HepG2 (cell line): ENCODE results near the gene RRAD. TPM values are rescaled to one million over a fixed set of nuclear protein-coding genes. Genes with fewer than 3 reads are reported as not detected.

Experiments used
- BRD4 ChIP-seq: sonication (generic); formaldehyde crosslinking; IDR thresholded peaks from 2 replicates; pipeline ENCODE4 v1.4.0; 2020; ENCODE audit warnings: missing genetic modification reagents
- FLYWCH1 ChIP-seq: sonication (generic); formaldehyde crosslinking; IDR thresholded peaks from 2 replicates; pipeline ENCODE4 v1.8.1; 2023; ENCODE audit warnings: mild to moderate bottlenecking, missing genetic modification reagents
- GTF3A ChIP-seq: sonication (generic); formaldehyde crosslinking; conservative IDR thresholded peaks from 2 replicates; pipeline ENCODE4 v1.4.0; 2020; ENCODE audit warnings: mild to moderate bottlenecking, missing genetic modification reagents
- ISX ChIP-seq: sonication (generic); formaldehyde crosslinking; conservative IDR thresholded peaks from 2 replicates; pipeline ENCODE4 v1.5.0; 2020; ENCODE audit warnings: missing genetic modification reagents
- JARID2 ChIP-seq: sonication (generic); formaldehyde crosslinking; IDR thresholded peaks from 2 replicates; pipeline ENCODE4 v1.8.1; 2023; ENCODE audit warnings: missing genetic modification reagents, inconsistent platforms; ENCODE audit not compliant: insufficient replicate concordance
- NFIC ChIP-seq: IDR thresholded peaks from 2 replicates; pipeline ENCODE4 v1.6.1; 2012; ENCODE audit warnings: mild to moderate bottlenecking, low read length, inconsistent platforms
- PAF1 ChIP-seq: IDR thresholded peaks from 2 replicates; pipeline ENCODE4 v1.6.1; 2016; ENCODE audit warnings: missing genetic modification reagents, missing compliant biosample characterization
- TCF7 ChIP-seq: sonication (generic); IDR thresholded peaks from 2 replicates; pipeline ENCODE4 v1.6.1; 2016; ENCODE audit warnings: antibody characterized with exemption, low read depth
- TOPORS ChIP-seq: sonication (generic); formaldehyde crosslinking; IDR thresholded peaks from 2 replicates; pipeline ENCODE4 v1.8.0; 2023; ENCODE audit warnings: mild to moderate bottlenecking, missing genetic modification reagents
- U2AF2 ChIP-seq: fragments of 200-400 bp; formaldehyde crosslinking; IDR thresholded peaks from 2 replicates; pipeline ENCODE4 v1.6.1; 2017; ENCODE audit warnings: low read depth, mild to moderate bottlenecking, low read length
- ZBTB20 ChIP-seq: sonication (generic); formaldehyde crosslinking; IDR thresholded peaks from 2 replicates; pipeline ENCODE4 v1.8.1; 2023; ENCODE audit warnings: missing genetic modification reagents, low read depth, mild to moderate bottlenecking, borderline replicate concordance
- ZFP36L1 ChIP-seq: sonication (generic); formaldehyde crosslinking; IDR thresholded peaks from 2 replicates; pipeline ENCODE4 v1.8.0; 2022; ENCODE audit warnings: mild to moderate bottlenecking, missing genetic modification reagents, moderate library complexity
- ZNF567 ChIP-seq: sonication (generic); formaldehyde crosslinking; IDR thresholded peaks from 2 replicates; pipeline ENCODE4 v1.8.1; 2023; ENCODE audit warnings: mild to moderate bottlenecking, missing genetic modification reagents, borderline replicate concordance
- ZNF644 ChIP-seq: IDR thresholded peaks from 2 replicates; pipeline ENCODE4 v1.6.1; 2016; ENCODE audit warnings: low read depth
- polyA plus RNA-seq, 8 experiments: library from polyadenylated mRNA; depleted of rRNA in 3 of 8; stranded (reverse) in 7 of 8; unstranded in 1 of 8; fragments of >200 nt; fragmentation: Illumina TruSeq in 4 of 8; extraction: Trizol in 4 of 8; gene quantifications; 2 replicates each; pipeline versions ENCODE4 v1.2.1 to v1.2.3, GENCODE V29; 2011 to 2016; ENCODE audit warnings: low read depth in 4 of 8, missing spikeins in 1 of 8, mixed read lengths in 1 of 8; ENCODE audit not compliant: insufficient read depth in 1 of 8
- total RNA-seq, 5 experiments: library from RNA; depleted of rRNA; stranded (reverse); fragments of >200 nt; fragmentation: Illumina TruSeq; extraction: Trizol; gene quantifications; 2 replicates each; pipeline ENCODE4 v1.2.3, GENCODE V29; 2016; ENCODE audit warnings: low read depth in 1 of 5
- TF ChIP-seq, protein P1 (sequence below): sonication (generic); formaldehyde crosslinking; IDR thresholded peaks from 2 replicates; pipeline ENCODE4 v1.4.0; 2020; ENCODE audit warnings: mild to moderate bottlenecking, missing genetic modification reagents
- TF ChIP-seq, protein P2 (sequence below): sonication (generic); formaldehyde crosslinking; conservative IDR thresholded peaks from 2 replicates; pipeline ENCODE4 v1.8.1; 2023; ENCODE audit warnings: missing genetic modification reagents
- TF ChIP-seq, protein P3 (sequence below): sonication (generic); formaldehyde crosslinking; IDR thresholded peaks from 2 replicates; pipeline ENCODE4 v1.8.0; 2022; ENCODE audit warnings: mild to moderate bottlenecking, missing genetic modification reagents
- TF ChIP-seq, protein P4 (sequence below): sonication (generic); formaldehyde crosslinking; IDR thresholded peaks from 2 replicates; pipeline ENCODE4 v1.4.0; 2020; ENCODE audit warnings: missing genetic modification reagents, borderline replicate concordance
- TF ChIP-seq, protein P5 (sequence below): IDR thresholded peaks from 2 replicates; pipeline ENCODE4 v1.6.1; 2016

Gene RRAD
- total and polyA plus RNA-seq, 2 of the 13 experiments (the other 11 are each of a cell fraction or from before 2014, with no cell fraction given) = 0.80 to 1.1 TPM

DNA sequence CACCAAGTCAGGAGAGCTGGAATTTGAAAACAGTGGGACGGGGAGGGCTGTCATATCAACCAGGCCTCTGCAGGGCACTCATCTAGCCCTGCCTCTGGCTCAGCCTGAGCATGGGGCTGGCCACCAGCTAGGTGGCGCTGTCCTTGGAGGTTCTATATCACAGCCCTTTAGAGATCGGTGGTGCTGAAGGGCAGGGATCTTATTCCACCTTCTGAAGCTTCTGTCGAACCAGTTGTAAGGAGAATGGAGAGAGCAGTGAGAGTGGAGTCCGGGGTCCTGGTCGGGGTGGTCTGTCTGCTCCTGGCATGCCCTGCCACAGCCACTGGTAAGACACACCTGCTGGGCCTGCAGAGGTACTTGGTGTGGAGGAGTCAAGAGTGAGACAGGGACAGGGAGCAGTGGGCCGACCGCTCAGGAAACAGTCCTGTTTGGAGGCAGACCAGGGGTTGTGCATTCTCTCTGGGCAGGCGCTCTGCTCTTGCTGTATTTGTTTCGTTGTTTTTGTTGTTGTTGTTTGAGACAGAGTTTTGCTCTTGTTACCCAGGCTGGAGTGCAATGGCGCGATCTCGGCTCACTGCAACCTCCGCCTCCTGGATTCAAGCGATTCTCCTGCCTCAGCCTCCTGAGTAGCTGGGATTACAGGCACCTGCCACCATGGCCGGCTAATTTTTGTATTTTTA lies 35.9 kb upstream of the RRAD start, which contains the start of gene CES3 (continued):
- TF ChIP-seq, protein P1, sequence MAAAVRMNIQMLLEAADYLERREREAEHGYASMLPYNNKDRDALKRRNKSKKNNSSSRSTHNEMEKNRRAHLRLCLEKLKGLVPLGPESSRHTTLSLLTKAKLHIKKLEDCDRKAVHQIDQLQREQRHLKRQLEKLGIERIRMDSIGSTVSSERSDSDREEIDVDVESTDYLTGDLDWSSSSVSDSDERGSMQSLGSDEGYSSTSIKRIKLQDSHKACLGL (CRISPR knock-in tag) = no peak
- TF ChIP-seq TOPORS (CRISPR knock-in tag) = no peak; the same call in 1 of the 2 replicates
- no peak; the same call in 1 of the 2 replicates for TF ChIP-seq ZNF644 (CRISPR knock-in tag)
- no peak for TF ChIP-seq PAF1
- 0 out of 2 replicates have a peak, but pooled peaks have one; percentile 19 for TF ChIP-seq GTF3A
- no peak for TF ChIP-seq ZFP36L1 (CRISPR knock-in tag)
- TF ChIP-seq, protein P2, sequence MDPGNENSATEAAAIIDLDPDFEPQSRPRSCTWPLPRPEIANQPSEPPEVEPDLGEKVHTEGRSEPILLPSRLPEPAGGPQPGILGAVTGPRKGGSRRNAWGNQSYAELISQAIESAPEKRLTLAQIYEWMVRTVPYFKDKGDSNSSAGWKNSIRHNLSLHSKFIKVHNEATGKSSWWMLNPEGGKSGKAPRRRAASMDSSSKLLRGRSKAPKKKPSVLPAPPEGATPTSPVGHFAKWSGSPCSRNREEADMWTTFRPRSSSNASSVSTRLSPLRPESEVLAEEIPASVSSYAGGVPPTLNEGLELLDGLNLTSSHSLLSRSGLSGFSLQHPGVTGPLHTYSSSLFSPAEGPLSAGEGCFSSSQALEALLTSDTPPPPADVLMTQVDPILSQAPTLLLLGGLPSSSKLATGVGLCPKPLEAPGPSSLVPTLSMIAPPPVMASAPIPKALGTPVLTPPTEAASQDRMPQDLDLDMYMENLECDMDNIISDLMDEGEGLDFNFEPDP = no peak
- TF ChIP-seq TCF7 = no peak
- TF ChIP-seq, protein P3, sequence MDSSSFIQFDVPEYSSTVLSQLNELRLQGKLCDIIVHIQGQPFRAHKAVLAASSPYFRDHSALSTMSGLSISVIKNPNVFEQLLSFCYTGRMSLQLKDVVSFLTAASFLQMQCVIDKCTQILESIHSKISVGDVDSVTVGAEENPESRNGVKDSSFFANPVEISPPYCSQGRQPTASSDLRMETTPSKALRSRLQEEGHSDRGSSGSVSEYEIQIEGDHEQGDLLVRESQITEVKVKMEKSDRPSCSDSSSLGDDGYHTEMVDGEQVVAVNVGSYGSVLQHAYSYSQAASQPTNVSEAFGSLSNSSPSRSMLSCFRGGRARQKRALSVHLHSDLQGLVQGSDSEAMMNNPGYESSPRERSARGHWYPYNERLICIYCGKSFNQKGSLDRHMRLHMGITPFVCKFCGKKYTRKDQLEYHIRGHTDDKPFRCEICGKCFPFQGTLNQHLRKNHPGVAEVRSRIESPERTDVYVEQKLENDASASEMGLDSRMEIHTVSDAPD (CRISPR knock-in tag) = no peak; the same call in 1 of the 2 replicates
- no peak for TF ChIP-seq ZBTB20 (CRISPR knock-in tag)
- TF ChIP-seq NFIC = no peak
- TF ChIP-seq FLYWCH1 (CRISPR knock-in tag) = peak; percentile 76; the same call in 1 of the 2 replicates
- TF ChIP-seq JARID2 = no peak
- TF ChIP-seq ISX = no peak
- TF ChIP-seq, protein P4, sequence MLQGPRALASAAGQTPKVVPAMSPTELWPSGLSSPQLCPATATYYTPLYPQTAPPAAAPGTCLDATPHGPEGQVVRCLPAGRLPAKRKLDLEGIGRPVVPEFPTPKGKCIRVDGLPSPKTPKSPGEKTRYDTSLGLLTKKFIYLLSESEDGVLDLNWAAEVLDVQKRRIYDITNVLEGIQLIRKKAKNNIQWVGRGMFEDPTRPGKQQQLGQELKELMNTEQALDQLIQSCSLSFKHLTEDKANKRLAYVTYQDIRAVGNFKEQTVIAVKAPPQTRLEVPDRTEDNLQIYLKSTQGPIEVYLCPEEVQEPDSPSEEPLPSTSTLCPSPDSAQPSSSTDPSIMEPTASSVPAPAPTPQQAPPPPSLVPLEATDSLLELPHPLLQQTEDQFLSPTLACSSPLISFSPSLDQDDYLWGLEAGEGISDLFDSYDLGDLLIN (CRISPR knock-in tag) = no peak; the same call in 1 of the 2 replicates
- no peak for TF ChIP-seq U2AF2
- TF ChIP-seq ZNF567 (CRISPR knock-in tag) = peak; percentile 72; the same call in 1 of the 2 replicates
- TF ChIP-seq, protein P5, sequence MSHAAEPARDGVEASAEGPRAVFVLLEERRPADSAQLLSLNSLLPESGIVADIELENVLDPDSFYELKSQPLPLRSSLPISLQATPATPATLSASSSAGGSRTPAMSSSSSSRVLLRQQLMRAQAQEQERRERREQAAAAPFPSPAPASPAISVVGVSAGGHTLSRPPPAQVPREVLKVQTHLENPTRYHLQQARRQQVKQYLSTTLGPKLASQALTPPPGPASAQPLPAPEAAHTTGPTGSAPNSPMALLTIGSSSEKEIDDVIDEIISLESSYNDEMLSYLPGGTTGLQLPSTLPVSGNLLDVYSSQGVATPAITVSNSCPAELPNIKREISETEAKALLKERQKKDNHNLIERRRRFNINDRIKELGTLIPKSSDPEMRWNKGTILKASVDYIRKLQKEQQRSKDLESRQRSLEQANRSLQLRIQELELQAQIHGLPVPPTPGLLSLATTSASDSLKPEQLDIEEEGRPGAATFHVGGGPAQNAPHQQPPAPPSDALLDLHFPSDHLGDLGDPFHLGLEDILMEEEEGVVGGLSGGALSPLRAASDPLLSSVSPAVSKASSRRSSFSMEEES (CRISPR knock-in tag) = no peak
- no peak; the same call in 1 of the 2 replicates for TF ChIP-seq BRD4
